GM18526 (cell line): ENCODE data around the gene KIAA1217.

ENCODE experiments used
- POLR2A ChIP-seq: IDR thresholded peaks from 3 replicates; pipeline ENCODE4 v1.6.1; 2011; ENCODE audit not compliant: insufficient read length; ENCODE audit errors: extremely low read depth

The KIAA1217 gene, protein sequence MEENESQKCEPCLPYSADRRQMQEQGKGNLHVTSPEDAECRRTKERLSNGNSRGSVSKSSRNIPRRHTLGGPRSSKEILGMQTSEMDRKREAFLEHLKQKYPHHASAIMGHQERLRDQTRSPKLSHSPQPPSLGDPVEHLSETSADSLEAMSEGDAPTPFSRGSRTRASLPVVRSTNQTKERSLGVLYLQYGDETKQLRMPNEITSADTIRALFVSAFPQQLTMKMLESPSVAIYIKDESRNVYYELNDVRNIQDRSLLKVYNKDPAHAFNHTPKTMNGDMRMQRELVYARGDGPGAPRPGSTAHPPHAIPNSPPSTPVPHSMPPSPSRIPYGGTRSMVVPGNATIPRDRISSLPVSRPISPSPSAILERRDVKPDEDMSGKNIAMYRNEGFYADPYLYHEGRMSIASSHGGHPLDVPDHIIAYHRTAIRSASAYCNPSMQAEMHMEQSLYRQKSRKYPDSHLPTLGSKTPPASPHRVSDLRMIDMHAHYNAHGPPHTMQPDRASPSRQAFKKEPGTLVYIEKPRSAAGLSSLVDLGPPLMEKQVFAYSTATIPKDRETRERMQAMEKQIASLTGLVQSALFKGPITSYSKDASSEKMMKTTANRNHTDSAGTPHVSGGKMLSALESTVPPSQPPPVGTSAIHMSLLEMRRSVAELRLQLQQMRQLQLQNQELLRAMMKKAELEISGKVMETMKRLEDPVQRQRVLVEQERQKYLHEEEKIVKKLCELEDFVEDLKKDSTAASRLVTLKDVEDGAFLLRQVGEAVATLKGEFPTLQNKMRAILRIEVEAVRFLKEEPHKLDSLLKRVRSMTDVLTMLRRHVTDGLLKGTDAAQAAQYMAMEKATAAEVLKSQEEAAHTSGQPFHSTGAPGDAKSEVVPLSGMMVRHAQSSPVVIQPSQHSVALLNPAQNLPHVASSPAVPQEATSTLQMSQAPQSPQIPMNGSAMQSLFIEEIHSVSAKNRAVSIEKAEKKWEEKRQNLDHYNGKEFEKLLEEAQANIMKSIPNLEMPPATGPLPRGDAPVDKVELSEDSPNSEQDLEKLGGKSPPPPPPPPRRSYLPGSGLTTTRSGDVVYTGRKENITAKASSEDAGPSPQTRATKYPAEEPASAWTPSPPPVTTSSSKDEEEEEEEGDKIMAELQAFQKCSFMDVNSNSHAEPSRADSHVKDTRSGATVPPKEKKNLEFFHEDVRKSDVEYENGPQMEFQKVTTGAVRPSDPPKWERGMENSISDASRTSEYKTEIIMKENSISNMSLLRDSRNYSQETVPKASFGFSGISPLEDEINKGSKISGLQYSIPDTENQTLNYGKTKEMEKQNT (N-terminal part only)

GRCh38 chr10:24208661-24209431 is at the start of gene KIAA1217:
KIAA1217 (plus strand) TSS chr10:24209138; CDS start chr10:24209194, 56 bp downstream.
- TF ChIP-seq POLR2A, result no peak

DNA sequence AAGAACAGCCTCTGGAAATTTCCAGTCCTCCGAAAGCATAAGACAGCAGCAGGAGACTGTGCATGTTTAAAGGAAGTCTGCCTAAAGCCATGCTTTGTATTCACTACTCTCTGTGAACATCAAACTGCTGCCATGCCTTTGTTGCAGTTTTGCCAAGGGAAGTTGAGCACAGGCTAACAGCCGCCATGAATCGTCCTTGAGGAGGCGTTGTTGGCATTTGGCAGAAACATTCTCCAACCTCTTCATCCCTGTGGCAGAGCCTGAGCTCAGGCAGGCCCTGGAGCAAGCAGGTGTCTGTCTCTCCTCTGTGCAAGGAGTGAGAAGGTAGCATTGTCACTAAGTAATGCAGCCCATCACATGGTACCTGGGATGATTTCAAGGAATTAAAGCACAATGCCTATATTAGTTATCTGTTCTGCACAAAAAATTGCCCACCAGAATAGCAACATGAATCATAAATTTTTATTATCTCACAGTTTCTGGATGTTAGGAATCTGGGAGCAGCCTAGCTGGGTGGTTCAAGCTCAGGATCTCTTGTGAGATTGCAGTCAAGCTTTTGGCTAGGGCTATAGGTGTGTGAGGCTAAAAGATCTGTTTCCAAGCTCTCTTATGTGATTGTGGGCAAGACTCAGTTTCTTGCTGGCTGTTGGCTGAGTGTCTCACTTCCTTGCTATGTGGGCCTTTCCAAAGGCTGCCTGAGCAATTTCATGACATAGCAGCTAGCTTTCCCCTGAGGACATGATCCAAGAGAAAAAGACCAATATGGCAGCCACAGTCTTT is 46.5 kb upstream of the KIAA1217 start:
- TF ChIP-seq POLR2A, result no peak

DNA sequence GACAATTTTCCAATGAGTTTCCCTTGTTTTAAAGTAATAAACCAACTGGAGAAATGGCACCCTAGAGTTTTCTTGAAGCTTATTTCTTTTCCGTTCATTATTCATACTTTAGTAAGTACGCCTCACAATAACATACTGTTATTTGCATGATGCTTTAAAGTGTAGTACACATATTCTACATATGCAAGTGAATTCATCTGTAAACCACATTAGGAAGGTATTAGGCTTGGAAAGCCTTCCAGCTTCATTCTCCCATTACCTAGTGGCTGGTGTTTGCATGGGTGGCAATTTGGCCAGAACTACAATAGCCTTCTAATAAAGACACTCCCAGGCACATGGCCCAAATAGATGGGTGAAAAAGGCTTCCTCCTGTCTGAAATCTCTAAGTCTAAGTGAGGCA is 45.5 kb upstream of the KIAA1217 start:
- TF ChIP-seq POLR2A, result no peak

- TF ChIP-seq POLR2A, result no peak
Observed at GRCh38 chr10:24168258-24169170, 40.4 kb upstream of the KIAA1217 start.

- no peak for TF ChIP-seq POLR2A
Observed at GRCh38 chr10:24170199-24170598, 38.7 kb upstream of the KIAA1217 start.

GRCh38 chr10:24172909-24173308 is 36.0 kb upstream of the KIAA1217 start:
- no peak for TF ChIP-seq POLR2A

DNA sequence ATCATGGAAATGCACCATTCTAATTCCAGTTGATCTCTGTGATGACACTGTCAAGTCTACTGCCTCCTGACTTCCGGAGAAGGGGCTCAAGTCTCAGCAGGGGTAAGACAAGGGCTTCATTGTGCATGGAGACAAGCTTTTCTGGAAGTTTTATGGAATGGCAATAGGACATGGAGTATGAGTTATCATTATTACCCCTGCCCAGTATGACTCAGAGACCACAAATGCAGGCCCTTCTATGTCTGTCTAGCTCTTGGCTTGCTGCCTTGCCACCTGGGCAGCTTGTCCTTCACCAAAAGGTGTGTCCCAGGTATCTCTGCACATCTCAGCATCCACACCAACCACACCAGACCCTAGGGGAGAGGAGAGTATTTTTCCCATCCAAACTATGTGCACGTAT is 34.9 kb upstream of the KIAA1217 start:
- TF ChIP-seq POLR2A, result no peak

DNA sequence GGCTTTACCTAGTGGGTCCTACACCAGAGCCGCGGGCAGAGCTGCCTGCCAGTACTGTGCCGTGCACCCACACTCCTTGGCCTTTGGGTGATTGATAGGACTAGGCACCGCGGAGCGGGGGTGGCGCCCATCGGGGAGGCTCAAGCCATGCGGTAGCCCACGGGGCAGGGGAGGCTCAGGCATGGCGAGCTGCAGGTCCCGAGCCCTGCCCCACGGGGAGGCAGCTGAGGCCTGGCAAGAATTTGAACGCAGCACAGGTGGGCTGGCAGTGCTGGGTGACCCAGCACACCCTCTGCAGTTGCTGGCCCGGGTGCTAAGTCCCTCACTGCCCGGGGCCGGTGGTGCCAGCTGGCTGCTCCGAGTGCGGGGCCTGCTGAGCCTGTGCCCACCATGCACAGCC is 32.3 kb upstream of the KIAA1217 start:
- TF ChIP-seq POLR2A, result no peak

DNA sequence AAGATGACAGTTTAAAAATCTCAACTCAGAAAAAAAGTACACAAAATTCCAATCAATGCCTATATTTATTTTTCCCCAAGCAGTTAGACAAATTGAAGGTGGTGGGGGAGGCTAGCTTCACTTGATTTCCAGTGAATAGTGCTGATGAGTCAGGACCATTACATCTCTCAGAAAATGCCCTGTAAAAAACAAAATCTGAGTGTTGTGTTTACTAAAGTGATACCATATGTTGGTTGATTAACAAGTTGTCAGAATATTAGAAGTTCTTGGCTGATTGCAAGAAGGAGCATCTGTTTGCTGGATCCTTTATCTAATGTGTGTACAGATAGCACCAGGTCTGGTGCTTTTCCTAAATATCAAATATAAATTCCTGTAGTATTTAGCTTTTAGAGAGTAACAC is 31.3 kb upstream of the KIAA1217 start:
- TF ChIP-seq POLR2A, result no peak

DNA sequence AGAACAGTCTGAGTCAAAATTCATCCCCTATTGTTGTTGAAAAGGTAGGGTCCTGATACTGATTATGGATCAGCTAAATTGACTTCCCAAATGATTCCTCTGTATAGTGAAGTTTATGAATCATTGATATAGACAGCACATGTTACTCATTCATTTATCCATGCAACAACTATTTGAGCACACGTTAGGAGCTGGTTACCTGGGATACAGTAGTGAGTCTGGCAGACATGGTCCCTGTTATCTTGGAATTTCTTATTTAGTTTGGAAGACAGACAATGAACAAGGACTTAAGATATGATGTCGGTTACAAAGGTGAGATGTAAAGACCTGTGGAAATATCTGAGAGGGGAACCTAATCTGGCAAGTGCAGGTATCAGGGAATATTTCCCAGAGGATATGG is 28.0 kb upstream of the KIAA1217 start:
- TF ChIP-seq POLR2A, result no peak

DNA sequence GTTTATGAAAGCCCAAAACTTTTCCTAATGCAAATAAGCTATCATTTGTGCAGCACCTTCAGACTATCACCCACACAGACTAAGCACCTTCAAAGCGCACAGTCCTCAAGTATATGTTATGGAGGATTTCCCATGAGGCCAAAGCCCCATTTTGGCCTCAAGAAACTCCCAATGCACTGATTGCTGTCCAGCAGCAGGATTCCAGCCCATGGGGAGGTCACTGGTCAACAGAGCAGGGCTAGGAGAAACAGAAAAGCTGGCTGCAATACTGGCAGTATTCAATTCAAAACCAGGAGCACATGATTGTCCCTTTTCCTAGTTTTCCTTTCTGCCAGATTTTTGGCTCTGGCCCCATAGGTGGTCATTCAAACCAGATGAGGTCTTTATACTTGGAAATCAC is 24.5 kb upstream of the KIAA1217 start:
- TF ChIP-seq POLR2A, result no peak

DNA sequence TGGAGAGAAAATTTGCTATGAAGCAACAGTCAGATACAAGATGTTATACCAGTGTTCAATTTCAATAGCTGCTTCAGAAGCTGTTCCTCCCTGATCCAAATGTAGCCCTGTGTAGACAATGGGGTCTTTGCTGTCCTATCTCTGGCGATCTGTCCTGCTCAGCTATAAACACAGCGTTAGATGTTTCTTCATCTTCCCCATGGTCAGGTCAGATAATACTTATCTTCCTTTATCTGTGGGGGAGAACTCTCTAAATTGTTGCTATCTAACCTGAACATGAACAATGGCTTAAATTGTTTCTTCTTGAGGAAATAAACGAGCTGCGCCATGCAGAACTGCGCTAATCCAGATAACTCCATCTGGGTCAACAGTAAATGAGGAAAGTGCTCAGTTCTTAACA is 15.6 kb upstream of the KIAA1217 start:
- TF ChIP-seq POLR2A, result no peak

GRCh38 chr10:24197263-24197662 is 11.7 kb upstream of the KIAA1217 start:
- TF ChIP-seq POLR2A, result no peak
